SK-N-SH treated with all-trans-retinoic acid at 6 μM for 48 hours (cell line): ENCODE data around the gene FOXO1.

Experiments
- ARNTL ChIP-seq: fragments of 450-650 bp; formaldehyde crosslinking; IDR thresholded peaks from 2 replicates; pipeline ENCODE4 v1.5.0; 2020; ENCODE audit warnings: low read depth, mild to moderate bottlenecking, moderate library complexity, borderline replicate concordance
- BACH2 ChIP-seq: fragments of 250-450 bp; sonication (Bioruptor Pico); IDR thresholded peaks from 2 replicates; pipeline ENCODE4 v1.9.0; 2021; ENCODE audit warnings: mild to moderate bottlenecking, borderline replicate concordance
- CSDC2 ChIP-seq: fragments of 250-450 bp; sonication (Bioruptor Pico); IDR thresholded peaks from 2 replicates; pipeline ENCODE4 v1.5.0; 2020; ENCODE audit warnings: mild to moderate bottlenecking, moderate library complexity
- GLIS3 ChIP-seq: fragments of 250-450 bp; sonication (Bioruptor Pico); IDR thresholded peaks from 2 replicates; pipeline ENCODE4 v1.5.0; 2020; ENCODE audit warnings: mild to moderate bottlenecking, moderate library complexity
- ISL1 ChIP-seq: fragments of 250-450 bp; sonication (Bioruptor Pico); IDR thresholded peaks from 2 replicates; pipeline ENCODE4 v2.1.2; 2022; ENCODE audit warnings: mild to moderate bottlenecking, moderate library complexity
- OSR1 ChIP-seq: fragments of 250-450 bp; sonication (Bioruptor Pico); IDR thresholded peaks from 2 replicates; pipeline ENCODE4 v1.8.0; 2022; ENCODE audit warnings: moderate library complexity, mild to moderate bottlenecking, inconsistent platforms
- ZC3H10 ChIP-seq: fragments of 250-450 bp; sonication (Bioruptor Pico); IDR thresholded peaks from 2 replicates; pipeline ENCODE4 v1.5.1; 2021; ENCODE audit warnings: mild to moderate bottlenecking, moderate library complexity
- ZFP30 ChIP-seq: fragments of 450-650 bp; formaldehyde crosslinking; IDR thresholded peaks from 2 replicates; pipeline ENCODE4 v1.5.0; 2022; ENCODE audit warnings: mild to moderate bottlenecking, moderate library complexity
- ZNF70 ChIP-seq: fragments of 450-650 bp; formaldehyde crosslinking; IDR thresholded peaks from 2 replicates; pipeline ENCODE4 v1.5.0; 2020; ENCODE audit warnings: mild to moderate bottlenecking, moderate library complexity
- ZNF8 ChIP-seq: fragments of 450-650 bp; formaldehyde crosslinking; IDR thresholded peaks from 2 replicates; pipeline ENCODE4 v1.5.0; 2020; ENCODE audit warnings: mild to moderate bottlenecking, moderate library complexity
- TF ChIP-seq, protein P1 (sequence below): fragments of 250-450 bp; sonication (Bioruptor Pico); IDR thresholded peaks from 2 replicates; pipeline ENCODE4 v1.8.0; 2020; ENCODE audit warnings: mild to moderate bottlenecking, moderate library complexity, borderline replicate concordance
- TF ChIP-seq, protein P2 (sequence below): fragments of 250-450 bp; sonication (Bioruptor Pico); IDR thresholded peaks from 2 replicates; pipeline ENCODE4 v1.5.1; 2020; ENCODE audit warnings: low read depth, mild to moderate bottlenecking, moderate library complexity

DNA sequence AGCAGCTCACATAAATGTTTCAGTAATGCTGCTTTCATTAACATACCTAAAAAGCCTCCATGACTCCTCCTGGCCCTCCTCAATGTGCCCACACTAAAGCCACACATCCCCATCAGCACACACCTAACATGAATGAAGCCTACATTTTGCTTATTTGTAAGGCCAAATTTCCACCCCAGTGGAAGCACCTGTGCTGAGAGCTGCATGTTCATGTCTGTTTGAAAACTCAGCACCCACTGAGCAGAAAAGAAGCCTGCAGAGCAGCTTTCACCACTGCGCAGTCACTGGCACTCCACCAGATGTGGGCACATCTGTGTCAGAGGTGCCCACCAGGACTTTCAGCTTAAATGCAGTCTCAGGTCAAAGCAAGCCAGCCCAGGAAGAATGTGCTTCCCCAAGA, 93.5 kb downstream of the FOXO1 start:
- no peak for TF ChIP-seq OSR1 (CRISPR knock-in tag)
- no peak for TF ChIP-seq BACH2 (CRISPR knock-in tag)
- TF ChIP-seq ZNF70 (CRISPR knock-in tag): no peak
- TF ChIP-seq, protein P1, sequence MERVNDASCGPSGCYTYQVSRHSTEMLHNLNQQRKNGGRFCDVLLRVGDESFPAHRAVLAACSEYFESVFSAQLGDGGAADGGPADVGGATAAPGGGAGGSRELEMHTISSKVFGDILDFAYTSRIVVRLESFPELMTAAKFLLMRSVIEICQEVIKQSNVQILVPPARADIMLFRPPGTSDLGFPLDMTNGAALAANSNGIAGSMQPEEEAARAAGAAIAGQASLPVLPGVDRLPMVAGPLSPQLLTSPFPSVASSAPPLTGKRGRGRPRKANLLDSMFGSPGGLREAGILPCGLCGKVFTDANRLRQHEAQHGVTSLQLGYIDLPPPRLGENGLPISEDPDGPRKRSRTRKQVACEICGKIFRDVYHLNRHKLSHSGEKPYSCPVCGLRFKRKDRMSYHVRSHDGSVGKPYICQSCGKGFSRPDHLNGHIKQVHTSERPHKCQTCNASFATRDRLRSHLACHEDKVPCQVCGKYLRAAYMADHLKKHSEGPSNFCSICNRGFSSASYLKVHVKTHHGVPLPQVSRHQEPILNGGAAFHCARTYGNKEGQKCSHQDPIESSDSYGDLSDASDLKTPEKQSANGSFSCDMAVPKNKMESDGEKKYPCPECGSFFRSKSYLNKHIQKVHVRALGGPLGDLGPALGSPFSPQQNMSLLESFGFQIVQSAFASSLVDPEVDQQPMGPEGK (CRISPR knock-in tag): no peak
- no peak for TF ChIP-seq ISL1 (CRISPR knock-in tag)
- no peak for TF ChIP-seq GLIS3 (CRISPR knock-in tag)
- no peak for TF ChIP-seq CSDC2 (CRISPR knock-in tag)
- TF ChIP-seq ARNTL (CRISPR knock-in tag): no peak
- TF ChIP-seq ZNF8: no peak
- TF ChIP-seq, protein P2, sequence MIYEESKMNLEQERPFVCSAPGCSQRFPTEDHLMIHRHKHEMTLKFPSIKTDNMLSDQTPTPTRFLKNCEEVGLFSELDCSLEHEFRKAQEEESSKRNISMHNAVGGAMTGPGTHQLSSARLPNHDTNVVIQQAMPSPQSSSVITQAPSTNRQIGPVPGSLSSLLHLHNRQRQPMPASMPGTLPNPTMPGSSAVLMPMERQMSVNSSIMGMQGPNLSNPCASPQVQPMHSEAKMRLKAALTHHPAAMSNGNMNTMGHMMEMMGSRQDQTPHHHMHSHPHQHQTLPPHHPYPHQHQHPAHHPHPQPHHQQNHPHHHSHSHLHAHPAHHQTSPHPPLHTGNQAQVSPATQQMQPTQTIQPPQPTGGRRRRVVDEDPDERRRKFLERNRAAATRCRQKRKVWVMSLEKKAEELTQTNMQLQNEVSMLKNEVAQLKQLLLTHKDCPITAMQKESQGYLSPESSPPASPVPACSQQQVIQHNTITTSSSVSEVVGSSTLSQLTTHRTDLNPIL: no peak
- TF ChIP-seq ZFP30 (CRISPR knock-in tag): no peak
- no peak for TF ChIP-seq ZC3H10 (CRISPR knock-in tag)
